Kidney (tissue), 14 donors: Measurements from ENCODE around the gene LMO4. TPM values are rescaled to one million over a fixed set of nuclear protein-coding genes. Genes with fewer than 3 reads are reported as not detected.

Experiments
- DNase-seq, 5 donors: peaks; one replicate each; pipeline ENCODE4 v3.0.0-alpha.2; 2013 to 2020
- FAIRE-seq: peaks from 2 replicates; lab custom pipeline; 2012; peaks lifted over from hg19 to GRCh38; lab: Jason Lieb, UNC
- H3K27ac ChIP-seq, 2 donors: one replicate each; pipeline ENCODE4 v1.7.0; 2013; ENCODE audit warnings: low read depth in 2 of 2, low read length in 2 of 2, inconsistent platforms in 1 of 2
- H3K27me3 ChIP-seq: one replicate; pipeline ENCODE4 v1.7.1; 2013; ENCODE audit warnings: low read length, inconsistent platforms; ENCODE audit not compliant: control insufficient read depth, insufficient read depth
- H3K36me3 ChIP-seq, 3 donors: one replicate each; pipeline versions ENCODE4 v1.7.0 to v1.7.1; 2013; ENCODE audit warnings: low read length in 3 of 3, control low read depth in 1 of 3, inconsistent platforms in 1 of 3; ENCODE audit not compliant: insufficient read depth in 3 of 3, control insufficient read depth in 2 of 3
- H3K4me1 ChIP-seq, 3 donors: one replicate each; pipeline versions ENCODE4 v1.7.0 to v1.7.1; 2013; ENCODE audit warnings: low read length in 3 of 3, inconsistent platforms in 1 of 3, low read depth in 1 of 3; ENCODE audit not compliant: control insufficient read depth in 2 of 3, insufficient read depth in 2 of 3
- H3K4me3 ChIP-seq, 3 donors: one replicate each; pipeline versions ENCODE4 v1.7.0 to v1.8.1; 2013; ENCODE audit warnings: low read length in 3 of 3, control low read depth in 1 of 3, inconsistent platforms in 1 of 3
- H3K9ac ChIP-seq, 3 donors: one replicate each; pipeline versions ENCODE4 v1.7.0 to v1.7.1; 2013; ENCODE audit warnings: low read length in 3 of 3, control low read depth in 1 of 3, inconsistent platforms in 1 of 3
- H3K9me3 ChIP-seq, 3 donors: one replicate each; pipeline versions ENCODE4 v1.7.0 to v1.7.1; 2013; ENCODE audit warnings: low read length in 3 of 3, control low read depth in 1 of 3, inconsistent platforms in 1 of 3; ENCODE audit not compliant: control insufficient read depth in 2 of 3, insufficient read depth in 1 of 3
- intact Hi-C: fragments of 100-400 bp; cut with DNase I; formaldehyde crosslinking; loops from one replicate; pipeline ENCODE4 v1.11.1; 2022
- polyA plus RNA-seq: library from polyadenylated mRNA; stranded (reverse); fragments of 350-450 nt; fragmentation: Illumina TruSeq; extraction: RNeasy Lipid Tissue Mini Kit (QIAGEN cat#74804); gene quantifications from one replicate; pipeline ENCODE4 v1.2.3, GENCODE V29; 2014; ENCODE audit warnings: low read depth, low replicate concordance; ENCODE audit not compliant: insufficient read depth
- total RNA-seq: library from RNA; stranded (reverse); fragmentation: NEBNext Ultra II Directional; extraction: Animal tissue kit (Norgen Biotek cat#: 25700); gene quantifications from one replicate; pipeline ENCODE4 v1.2.1, GENCODE V29; 2021
- TF ChIP-seq, protein P1 (sequence below): IDR thresholded peaks from 3 replicates; pipeline ENCODE4 v1.5.1; 2012; ENCODE audit warnings: mild to moderate bottlenecking, moderate library complexity, borderline replicate concordance; ENCODE audit not compliant: insufficient read depth; ENCODE audit errors: extremely low read depth
- donor health status: control.
- donor health status: control.
- donor health status: control.
- donor health status: control.
- donor health status: control.
- donor health status: DM: yes; HTN: yes; CAD: no.
- donor health status: Normal renal cell carcinoma (clear cell type).

The LMO4 gene
- total and polyA plus RNA-seq, 2 donors from 2014 or later, result 39.1 to 56.2 TPM

DNA sequence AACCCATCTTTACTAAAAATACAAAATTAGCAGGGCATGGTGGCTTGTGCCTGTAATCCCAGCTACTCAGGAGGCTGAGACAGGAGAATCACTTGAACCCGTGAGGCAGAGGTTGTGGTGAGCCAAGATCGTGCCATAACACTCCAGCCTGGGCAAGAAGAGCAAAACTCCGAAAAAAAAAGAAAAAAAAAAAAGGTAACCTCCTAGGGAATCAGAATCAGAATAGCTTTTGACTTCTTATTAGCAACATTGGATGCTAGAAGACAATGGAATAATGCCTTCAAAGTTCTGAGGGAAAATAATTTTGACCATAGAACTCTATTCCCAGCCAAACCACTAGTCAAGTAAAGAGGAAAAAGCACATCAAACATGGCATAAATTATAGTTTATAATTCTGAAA, 60.9 kb downstream of the LMO4 start:
- no peaks in the 10 kb centered on the region for H3K4me1 ChIP-seq
- no peaks in the 10 kb centered on the region for H3K36me3 ChIP-seq
- FAIRE-seq, result no peak
- H3K9ac ChIP-seq, result no peak overlapping the region
- intact Hi-C loops, result no loop called here
- H3K27ac ChIP-seq, result no peak overlapping the region
- no peak for DNase-seq
- H3K9me3 ChIP-seq, result no peaks in the 10 kb centered on the region
- TF ChIP-seq, protein P1, sequence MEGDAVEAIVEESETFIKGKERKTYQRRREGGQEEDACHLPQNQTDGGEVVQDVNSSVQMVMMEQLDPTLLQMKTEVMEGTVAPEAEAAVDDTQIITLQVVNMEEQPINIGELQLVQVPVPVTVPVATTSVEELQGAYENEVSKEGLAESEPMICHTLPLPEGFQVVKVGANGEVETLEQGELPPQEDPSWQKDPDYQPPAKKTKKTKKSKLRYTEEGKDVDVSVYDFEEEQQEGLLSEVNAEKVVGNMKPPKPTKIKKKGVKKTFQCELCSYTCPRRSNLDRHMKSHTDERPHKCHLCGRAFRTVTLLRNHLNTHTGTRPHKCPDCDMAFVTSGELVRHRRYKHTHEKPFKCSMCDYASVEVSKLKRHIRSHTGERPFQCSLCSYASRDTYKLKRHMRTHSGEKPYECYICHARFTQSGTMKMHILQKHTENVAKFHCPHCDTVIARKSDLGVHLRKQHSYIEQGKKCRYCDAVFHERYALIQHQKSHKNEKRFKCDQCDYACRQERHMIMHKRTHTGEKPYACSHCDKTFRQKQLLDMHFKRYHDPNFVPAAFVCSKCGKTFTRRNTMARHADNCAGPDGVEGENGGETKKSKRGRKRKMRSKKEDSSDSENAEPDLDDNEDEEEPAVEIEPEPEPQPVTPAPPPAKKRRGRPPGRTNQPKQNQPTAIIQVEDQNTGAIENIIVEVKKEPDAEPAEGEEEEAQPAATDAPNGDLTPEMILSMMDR, result no peak
- H3K4me3 ChIP-seq, result no peak overlapping the region
- H3K27me3 ChIP-seq, result no peaks in the 10 kb centered on the region

DNA sequence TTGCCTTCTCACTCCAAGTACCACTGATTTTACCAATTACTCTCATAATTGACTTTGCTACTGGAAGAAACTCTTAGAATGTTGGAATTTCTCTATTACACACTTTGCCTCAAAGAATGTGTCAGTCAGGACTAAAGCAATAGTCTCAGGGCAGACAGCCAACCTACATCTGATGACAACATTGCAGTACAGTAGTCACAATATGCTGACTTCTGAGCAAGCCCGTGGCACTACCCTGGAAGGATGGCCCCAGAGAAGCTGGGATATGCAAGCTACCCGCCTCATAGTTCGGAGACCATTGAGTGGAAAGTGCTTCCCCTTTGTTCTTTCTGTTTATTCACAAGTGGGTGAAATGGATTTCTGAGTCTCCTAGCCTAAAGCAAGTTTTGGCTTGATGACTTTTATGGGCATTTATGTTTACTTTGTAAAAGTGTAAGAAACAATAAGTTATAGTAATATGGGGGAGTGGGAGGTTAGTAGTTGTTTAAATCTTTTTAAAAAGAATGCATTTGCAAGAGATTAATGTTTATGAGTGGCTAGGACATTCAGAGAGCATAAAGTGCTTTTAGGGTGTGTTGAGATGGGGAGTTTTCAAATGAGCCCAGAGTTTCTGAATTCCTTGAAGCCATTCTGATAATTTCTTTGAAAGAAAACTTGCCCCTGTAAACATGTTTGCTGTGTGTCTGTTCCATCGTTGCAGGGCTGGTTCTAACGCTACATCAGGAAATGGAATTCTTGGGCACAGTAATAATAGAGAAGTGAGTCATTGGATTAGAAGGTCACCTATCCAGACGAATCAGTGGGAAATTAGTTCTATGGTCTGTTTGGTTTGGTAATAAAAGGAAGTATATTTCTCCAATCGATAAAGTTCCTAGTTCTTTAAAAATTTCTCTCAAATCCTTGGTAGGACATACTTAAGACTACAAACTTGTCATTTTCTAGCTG, 63.8 kb downstream of the LMO4 start:
- no peak overlapping the region for H3K27ac ChIP-seq
- H3K4me1 ChIP-seq, result no peaks in the 10 kb centered on the region
- intact Hi-C loops, result no loop called here
- no peaks in the 10 kb centered on the region for H3K9me3 ChIP-seq
- TF ChIP-seq, protein P1, result no peak
- no peak overlapping the region for H3K4me3 ChIP-seq
- no peaks in the 10 kb centered on the region for H3K27me3 ChIP-seq
- H3K9ac ChIP-seq, result no peak overlapping the region
- FAIRE-seq, result no peak
- DNase-seq, result peak in 3 of 5 donors; percentile 39 to 68 (median 65)
- no peaks in the 10 kb centered on the region for H3K36me3 ChIP-seq

DNA sequence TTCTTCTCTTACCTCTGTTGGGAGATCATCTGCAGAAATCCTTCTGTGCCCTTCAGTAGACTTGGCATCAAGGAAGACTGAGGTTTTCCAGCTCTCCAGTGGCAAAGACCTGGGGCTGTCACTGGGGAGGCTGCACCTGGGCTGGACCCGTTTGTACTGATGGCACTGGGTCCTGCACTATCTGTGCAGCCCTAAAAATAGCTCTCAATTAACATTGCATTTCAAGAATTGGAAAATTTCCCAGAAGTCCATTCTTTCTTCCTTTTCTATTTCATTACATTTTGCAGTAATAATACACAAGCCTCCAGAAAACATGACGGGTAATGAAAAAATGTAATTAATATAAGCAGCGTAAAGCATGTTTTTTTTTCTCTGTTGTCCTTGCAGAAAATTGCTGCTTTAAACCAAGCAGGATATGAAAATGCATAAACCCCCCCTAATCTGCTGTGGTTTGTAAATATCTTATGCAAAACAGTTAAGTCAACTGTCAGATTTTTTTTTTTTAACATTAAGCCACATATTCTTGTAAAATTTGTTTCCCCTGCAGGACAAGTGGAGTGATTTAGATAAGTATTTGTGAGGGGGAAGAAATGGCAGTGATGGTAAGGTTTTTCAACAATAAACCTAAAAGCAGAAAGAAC, 64.9 kb downstream of the LMO4 start:
- Histone ChIP-seq H3K27me3 (no peaks in the 10 kb centered on the region), H3K27ac (no peak overlapping the region), H3K9ac (no peak overlapping the region), H3K4me1 (no peaks in the 10 kb centered on the region), H3K4me3 (no peak overlapping the region), H3K36me3 (no peaks in the 10 kb centered on the region), H3K9me3 (no peaks in the 10 kb centered on the region)
- DNase-seq (peak in 1 of 5 donors; percentile 34), FAIRE-seq (no peak)
- intact Hi-C loops, result no loop called here
- TF ChIP-seq, protein P1, result no peak
